Rectal smooth muscle tissue (tissue), 1 donor: ENCODE data around the gene SYNDIG1L.

Experiments used
- H3K27ac ChIP-seq: one replicate; pipeline ENCODE4 v1.7.0; 2013; ENCODE audit warnings: low read depth, low read length, inconsistent platforms
- H3K27me3 ChIP-seq: one replicate; pipeline ENCODE4 v1.7.0; 2013; ENCODE audit warnings: low read length; ENCODE audit not compliant: control insufficient read depth, insufficient read depth
- H3K36me3 ChIP-seq: one replicate; pipeline ENCODE4 v1.7.0; 2013; ENCODE audit warnings: low read length; ENCODE audit not compliant: control insufficient read depth, insufficient read depth
- H3K4me1 ChIP-seq: one replicate; pipeline ENCODE4 v1.7.0; 2013; ENCODE audit warnings: low read length; ENCODE audit not compliant: control insufficient read depth, insufficient read depth
- H3K4me3 ChIP-seq: one replicate; pipeline ENCODE4 v1.7.0; 2013; ENCODE audit warnings: low read length
- H3K9ac ChIP-seq: one replicate; pipeline ENCODE4 v1.7.0; 2013; ENCODE audit warnings: low read length

SYNDIG1L gene

GRCh38 chr14:74408870-74409269 is 17.1 kb downstream of the SYNDIG1L start:
- no peak overlapping the region for H3K9ac ChIP-seq
- no peaks in the 10 kb centered on the region for H3K4me1 ChIP-seq
- H3K27me3 ChIP-seq, result no peaks in the 10 kb centered on the region
- H3K27ac ChIP-seq, result no peak overlapping the region
- H3K36me3 ChIP-seq, result no peaks in the 10 kb centered on the region
- no peak overlapping the region for H3K4me3 ChIP-seq

- H3K9ac ChIP-seq, result no peak overlapping the region
- no peaks in the 10 kb centered on the region for H3K4me1 ChIP-seq
- no peaks in the 10 kb centered on the region for H3K27me3 ChIP-seq
- no peak overlapping the region for H3K27ac ChIP-seq
- H3K36me3 ChIP-seq, result no peaks in the 10 kb centered on the region
- no peak overlapping the region for H3K4me3 ChIP-seq
Observed at GRCh38 chr14:74407801-74408154, 18.2 kb downstream of the SYNDIG1L start.

GRCh38 chr14:74407021-74407800 is 18.8 kb downstream of the SYNDIG1L start:
- no peak overlapping the region for H3K4me3 ChIP-seq
- no peaks in the 10 kb centered on the region for H3K36me3 ChIP-seq
- no peaks in the 10 kb centered on the region for H3K27me3 ChIP-seq
- no peak overlapping the region for H3K27ac ChIP-seq
- H3K9ac ChIP-seq, result no peak overlapping the region
- H3K4me1 ChIP-seq, result no peaks in the 10 kb centered on the region

GRCh38 chr14:74405663-74406062 is 20.3 kb downstream of the SYNDIG1L start:
- no peaks in the 10 kb centered on the region for H3K27me3 ChIP-seq

GRCh38 chr14:74404435-74404834 is 21.6 kb downstream of the SYNDIG1L start:
- Histone ChIP-seq H3K4me3 (no peak overlapping the region), H3K36me3 (no peaks in the 10 kb centered on the region), H3K27ac (no peak overlapping the region), H3K9ac (no peak overlapping the region), H3K4me1 (no peaks in the 10 kb centered on the region), H3K27me3 (no peaks in the 10 kb centered on the region)

More at GRCh38 chr14:74405663-74406062, 20.3 kb downstream of the SYNDIG1L start:
- Histone ChIP-seq H3K27ac (no peak overlapping the region), H3K4me1 (no peaks in the 10 kb centered on the region), H3K36me3 (no peaks in the 10 kb centered on the region), H3K4me3 (no peak overlapping the region), H3K9ac (no peak overlapping the region)

- H3K36me3 ChIP-seq, result no peaks in the 10 kb centered on the region
- no peaks in the 10 kb centered on the region for H3K4me1 ChIP-seq
- H3K4me3 ChIP-seq, result no peak overlapping the region
- H3K27ac ChIP-seq, result no peak overlapping the region
- no peaks in the 10 kb centered on the region for H3K27me3 ChIP-seq
- no peak overlapping the region for H3K9ac ChIP-seq
Observed at GRCh38 chr14:74403619-74404417, 22.2 kb downstream of the SYNDIG1L start.

- no peak overlapping the region for H3K27ac ChIP-seq
Observed at GRCh38 chr14:74402401-74403251, 23.4 kb downstream of the SYNDIG1L start.

GRCh38 chr14:74401504-74402241 is 24.3 kb downstream of the SYNDIG1L start:
- Histone ChIP-seq H3K9ac (no peak overlapping the region), H3K36me3 (no peaks in the 10 kb centered on the region), H3K27me3 (no peaks in the 10 kb centered on the region), H3K4me1 (no peaks in the 10 kb centered on the region), H3K4me3 (no peak overlapping the region), H3K27ac (no peak overlapping the region)

More at GRCh38 chr14:74402401-74403251, 23.4 kb downstream of the SYNDIG1L start:
- Histone ChIP-seq H3K27me3 (no peaks in the 10 kb centered on the region), H3K36me3 (no peaks in the 10 kb centered on the region), H3K4me1 (no peaks in the 10 kb centered on the region), H3K9ac (no peak overlapping the region), H3K4me3 (no peak overlapping the region)

GRCh38 chr14:74400919-74401503 is 25.0 kb downstream of the SYNDIG1L start:
- Histone ChIP-seq H3K4me1 (no peaks in the 10 kb centered on the region), H3K27ac (no peak overlapping the region), H3K9ac (no peak overlapping the region), H3K36me3 (no peaks in the 10 kb centered on the region), H3K27me3 (no peaks in the 10 kb centered on the region), H3K4me3 (no peak overlapping the region)

- H3K4me1 ChIP-seq, result no peaks in the 10 kb centered on the region
- H3K27me3 ChIP-seq, result no peaks in the 10 kb centered on the region
- H3K9ac ChIP-seq, result no peak overlapping the region
- no peak overlapping the region for H3K4me3 ChIP-seq
- H3K36me3 ChIP-seq, result no peaks in the 10 kb centered on the region
- H3K27ac ChIP-seq, result no peak overlapping the region
Observed at GRCh38 chr14:74400031-74400685, 25.9 kb downstream of the SYNDIG1L start.

- no peak overlapping the region for H3K4me3 ChIP-seq
- H3K27me3 ChIP-seq, result no peaks in the 10 kb centered on the region
- H3K36me3 ChIP-seq, result no peaks in the 10 kb centered on the region
- no peak overlapping the region for H3K27ac ChIP-seq
- no peaks in the 10 kb centered on the region for H3K4me1 ChIP-seq
- no peak overlapping the region for H3K9ac ChIP-seq
Observed at GRCh38 chr14:74395094-74395493, 30.9 kb downstream of the SYNDIG1L start.
